Psoas muscle (tissue), 8 donors: ENCODE measurements around the gene GPR65. TPM values are rescaled to one million over a fixed set of nuclear protein-coding genes. Genes with fewer than 3 reads are reported as not detected.
"Not testable (repeated sequence)": the region's sequence is repeated elsewhere in the genome, so short reads cannot be mapped to it uniquely, and the experiment has no call there.

Experiments used
- ATAC-seq, 4 donors: fragments of 200-7000 bp; cut with Tn5 transposase; one replicate each; pipeline ENCODE4 v1.9.1; 2020; ENCODE audit warnings: moderate library complexity in 3 of 4, mild to moderate bottlenecking in 2 of 4
- DNase-seq, 2 donors: peaks; one replicate each; pipeline ENCODE4 v3.0.0-alpha.2; 2020
- H3K27ac ChIP-seq: fragments of 200-600 bp; one replicate; pipeline ENCODE4 v1.8.0; 2022
- H3K27me3 ChIP-seq, 3 donors: fragments of 200-600 bp in 1 of 3; one replicate each; pipeline versions ENCODE4 v1.6.1 to v1.8.0; 2013 to 2022; ENCODE audit warnings: low read length in 2 of 3, mild to moderate bottlenecking in 2 of 3, moderate library complexity in 1 of 3; ENCODE audit not compliant: insufficient read depth in 3 of 3
- H3K36me3 ChIP-seq, 2 donors: fragments of 200-600 bp in 1 of 2; one replicate each; pipeline versions ENCODE4 v1.6.1 to v1.8.0; 2013 to 2022; ENCODE audit warnings: low read depth in 1 of 2, mild to moderate bottlenecking in 1 of 2, moderate library complexity in 1 of 2; ENCODE audit not compliant: insufficient read depth in 1 of 2
- H3K4me1 ChIP-seq: fragments of 200-600 bp; one replicate; pipeline ENCODE4 v1.8.0; 2022
- H3K4me3 ChIP-seq: fragments of 200-600 bp; one replicate; pipeline ENCODE4 v1.8.0; 2022; ENCODE audit warnings: mild to moderate bottlenecking
- H3K9me3 ChIP-seq: fragments of 200-600 bp; one replicate; pipeline ENCODE4 v1.8.0; 2022
- CTCF ChIP-seq: fragments of 200-600 bp; IDR thresholded peaks from one replicate; pipeline ENCODE4 v1.8.0; 2022; ENCODE audit warnings: antibody characterized with exemption
- WGBS, 3 donors: extraction: QIAGEN DNeasy Blood & Tissue Kit; methylation state at CpG; one replicate each; pipeline versions ENCODE4 v1.1.6 to v1.1.7; 2013; 5-methylcytosine and 5-hydroxymethylcytosine counted together
- intact Hi-C, 2 donors: fragments of 100-400 bp; cut with DNase I; formaldehyde crosslinking; loops; one replicate each; pipeline versions ENCODE4 v1.11.0 to v1.14.2; 2022
- polyA plus RNA-seq, 3 donors: library from polyadenylated mRNA; stranded (reverse); fragments of 200-250 nt; gene quantifications; one replicate each; pipeline ENCODE4 v1.2.3, GENCODE V29; 2013
- total RNA-seq, 4 donors: library from RNA; stranded (reverse); fragmentation: NEBNext Ultra II Directional in 2 of 4; extraction: Animal tissue kit (Norgen Biotek cat#: 25700) in 2 of 4; gene quantifications; one replicate each; pipeline versions ENCODE4 v1.2.1 to v1.2.4, GENCODE V29; 2021 to 2023
- donor health status: healthy with polysubstance abuse.
- donor health status: DM: no; HTN: no; CAD: no; lungs with moderate emphysema.
- donor health status: Bipolar disorder and iron deficiency.
- donor health status: healthy.
- donor health status: DM: yes; HTN: yes; CAD: no.
- donor health status: DM: no; HTN: no; CAD: no.
- donor health status: DM: no; HTN: no; CAD: no.
- donor health status: DM: yes; HTN: yes; CAD: no.

The GPR65 gene
- total and polyA plus RNA-seq, 7 donors, result 0.06 to 0.34 (median 0.24) TPM

DNA sequence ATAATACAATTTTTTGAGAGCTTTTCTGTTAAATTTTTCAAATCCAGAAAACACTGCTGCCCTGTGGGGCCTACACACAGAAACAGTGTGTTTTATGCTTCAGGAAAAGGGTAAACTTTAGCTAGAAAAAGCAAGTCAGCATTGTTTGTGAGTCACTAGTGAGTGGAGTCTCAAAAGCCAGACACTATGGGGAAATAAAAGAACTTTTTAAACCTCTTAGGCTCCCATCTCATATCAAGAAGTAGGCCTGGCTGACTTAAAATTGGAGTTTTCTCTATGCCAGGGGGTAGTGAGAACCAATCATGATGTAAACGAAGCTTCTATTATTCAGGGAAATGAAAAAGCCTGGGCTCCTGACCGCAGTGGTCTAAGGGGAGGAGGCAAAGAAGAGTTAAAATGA lies 12.6 kb downstream of the GPR65 start:
- WGBS, 3 donors, result 80 to 85% (median 81%) methylated on average over 2 of the region's 2 CpGs
- no peak for ATAC-seq
- Histone ChIP-seq H3K9me3 (no peaks in the 10 kb centered on the region), H3K4me1 (no peaks in the 10 kb centered on the region), H3K27me3 (no peaks in the 10 kb centered on the region), H3K27ac (no peak overlapping the region), H3K4me3 (no peak overlapping the region), H3K36me3 (no peaks in the 10 kb centered on the region)
- TF ChIP-seq CTCF, result no peak
- DNase-seq, result no peak
- intact Hi-C loops, result no loop called here

DNA sequence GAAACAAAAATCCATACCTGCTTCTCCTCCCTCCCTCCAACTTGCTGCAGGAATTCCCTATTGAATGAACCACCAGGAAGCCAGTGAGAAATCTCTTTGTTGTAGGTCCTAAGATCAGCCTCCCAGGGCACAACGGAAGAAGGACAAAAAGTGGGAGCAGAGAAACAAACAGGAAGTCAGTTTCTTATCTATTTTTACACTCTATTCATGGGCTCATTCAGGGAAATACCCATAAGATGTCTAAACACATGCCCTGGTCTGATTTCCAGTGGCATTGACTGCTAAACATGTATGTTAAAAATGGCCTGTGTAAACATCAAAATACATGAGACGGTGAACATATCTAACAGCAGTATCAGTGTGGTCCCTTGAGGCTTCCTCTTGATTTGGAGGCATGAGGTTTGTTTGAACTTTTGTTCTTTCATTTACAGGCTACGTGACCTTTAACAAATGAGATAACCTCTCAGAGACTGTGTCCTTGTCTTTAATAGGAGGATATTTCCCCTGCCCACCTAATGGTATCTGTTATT lies 18.8 kb downstream of the GPR65 start:
- intact Hi-C loops, result no loop called here
- no peak for ATAC-seq
- H3K27ac ChIP-seq, result no peak overlapping the region

GRCh38 chr14:88024252-88025086 lies 19.5 kb downstream of the GPR65 start:
- not testable (repeated sequence) for ATAC-seq, DNase-seq

More for the DNA sequence above, 18.8 kb downstream of the GPR65 start:
- DNase-seq, result no peak
- Histone ChIP-seq H3K4me3 (no peak overlapping the region), H3K9me3 (no peaks in the 10 kb centered on the region), H3K36me3 (no peaks in the 10 kb centered on the region), H3K27me3 (no peaks in the 10 kb centered on the region), H3K4me1 (no peaks in the 10 kb centered on the region)
- WGBS, 3 donors, result 47 to 62% (median 58%) methylated on average over 3 of the region's 3 CpGs
- no peak for TF ChIP-seq CTCF

DNA sequence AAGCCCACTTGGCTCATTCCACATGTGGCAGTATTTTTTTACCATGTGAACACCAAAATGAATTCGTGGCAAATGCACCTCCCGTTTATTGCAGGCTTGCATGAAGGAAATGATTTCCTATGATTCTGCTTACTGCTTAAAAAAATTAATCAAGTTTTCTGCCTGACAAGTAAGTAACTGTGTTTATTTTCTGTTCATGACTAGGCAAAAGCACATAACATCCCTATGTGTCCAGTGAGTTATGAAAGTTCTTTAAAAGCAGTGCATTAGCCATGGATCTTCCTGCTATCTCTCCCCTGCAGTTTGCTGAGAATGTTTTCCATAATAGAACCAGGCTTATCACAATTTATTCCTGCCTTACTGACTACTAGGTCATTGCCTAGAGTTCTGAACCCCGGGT lies 20.4 kb downstream of the GPR65 start:
- intact Hi-C loops, result no loop called here
- Histone ChIP-seq H3K27me3 (no peaks in the 10 kb centered on the region), H3K36me3 (no peaks in the 10 kb centered on the region), H3K4me1 (no peaks in the 10 kb centered on the region), H3K9me3 (no peaks in the 10 kb centered on the region), H3K4me3 (no peak overlapping the region), H3K27ac (no peak overlapping the region)
- WGBS, 3 donors, result 61 to 73% (median 64%) methylated on average over 3 of the region's 3 CpGs
- ATAC-seq (no peak), DNase-seq (no peak)
- no peak for TF ChIP-seq CTCF

More at GRCh38 chr14:88024252-88025086, 19.5 kb downstream of the GPR65 start:
- H3K27me3 ChIP-seq, intact Hi-C loops, H3K27ac ChIP-seq, H3K9me3 ChIP-seq, H3K4me3 ChIP-seq, H3K4me1 ChIP-seq, H3K36me3 ChIP-seq: not testable (repeated sequence)
- 75 to 81% (median 80%) methylated on average over 11 of the region's 11 CpGs for WGBS, 3 donors

GRCh38 chr14:88026890-88027289 lies 22.0 kb downstream of the GPR65 start:
- no peak overlapping the region for H3K4me3 ChIP-seq
- no peaks in the 10 kb centered on the region for H3K36me3 ChIP-seq
- 53 to 67% (median 62%) methylated on average over 2 of the region's 2 CpGs for WGBS, 3 donors
- DNase-seq, result no peak
- intact Hi-C loops, result no loop called here
- no peaks in the 10 kb centered on the region for H3K9me3 ChIP-seq
- no peaks in the 10 kb centered on the region for H3K27me3 ChIP-seq
- no peaks in the 10 kb centered on the region for H3K4me1 ChIP-seq
- TF ChIP-seq CTCF, result no peak
- no peak overlapping the region for H3K27ac ChIP-seq
- ATAC-seq, result no peak
